Naive thymus-derived CD8-positive, alpha-beta T cell (primary cell): ENCODE data around the gene RPL11. TPM values are rescaled to one million over a fixed set of nuclear protein-coding genes. Genes with fewer than 3 reads are reported as not detected.
"Not testable (repeated sequence)": the region's sequence is repeated elsewhere in the genome, so short reads cannot be mapped to it uniquely, and the experiment has no call there.

Source experiments
- ATAC-seq, 2 donors: fragments of 150-1000 bp; cut with Tn5 transposase in 1 of 2; sonication (Bioruptor Pico), chemical (Tn5 transposase) in 1 of 2; 1 replicate in 1 of 2; 2 replicates in 1 of 2; pipeline ENCODE4 v1.10.0; 2021; ENCODE audit warnings: mild to moderate bottlenecking in 2 of 2, moderate library complexity in 2 of 2
- POLR2A ChIA-PET: fragments of 350-600 bp; sonication (Branson Sonifier 250); formaldehyde crosslinking; loops from one replicate; lab custom pipeline; 2021; ENCODE audit warnings: antibody characterized with exemption; lab: Charles Lee
- DNase-seq, 10 donors: peaks; one replicate each; pipeline versions ENCODE4 v3.0.0 to v3.0.0-alpha.2; 2020 to 2022
- H3K27ac Mint-ChIP-seq, 10 donors: one replicate each; pipeline ENCODE4 v1.8.0; 2020 to 2022; ENCODE audit warnings: mild to moderate bottlenecking in 10 of 10, mixed read lengths in 10 of 10, moderate library complexity in 4 of 10, inconsistent platforms in 1 of 10
- H3K27me3 Mint-ChIP-seq, 5 donors: one replicate each; pipeline ENCODE4 v1.8.0; 2021 to 2022; ENCODE audit warnings: mixed read lengths in 5 of 5
- H3K36me3 Mint-ChIP-seq, 3 donors: one replicate each; pipeline ENCODE4 v1.8.0; 2020 to 2022; ENCODE audit warnings: mixed read lengths in 3 of 3, mild to moderate bottlenecking in 2 of 3, inconsistent platforms in 1 of 3
- H3K4me1 Mint-ChIP-seq, 4 donors: one replicate each; pipeline ENCODE4 v1.8.0; 2021 to 2022; ENCODE audit warnings: mixed read lengths in 4 of 4
- H3K4me3 Mint-ChIP-seq, 10 donors: one replicate each; pipeline ENCODE4 v1.8.0; 2020 to 2022; ENCODE audit warnings: mild to moderate bottlenecking in 10 of 10, mixed read lengths in 10 of 10, moderate library complexity in 6 of 10, inconsistent platforms in 1 of 10
- H3K9me3 Mint-ChIP-seq, 9 donors: one replicate each; pipeline ENCODE4 v1.8.0; 2020 to 2022; ENCODE audit warnings: mixed read lengths in 9 of 9, mild to moderate bottlenecking in 3 of 9, inconsistent platforms in 1 of 9, moderate library complexity in 1 of 9
- polyA plus RNA-seq, 3 donors: library from polyadenylated mRNA; unstranded; fragments of 300-500 nt; fragmentation: Illumina TruSeq; gene quantifications; one replicate each; pipeline ENCODE4 v1.2.3, GENCODE V29; 2021
- total RNA-seq, 8 experiments: library from RNA in 2 of 8; stranded (reverse) in 2 of 8; gene quantifications; one replicate each; pipeline ENCODE4 v1.2.3 and lab custom pipeline; 2021 to 2026

The RPL11 gene
- total and polyA plus RNA-seq, 5 experiments from 2014 or later = 1,566 to 2,067 (median 1,847) TPM

GRCh38 chr1:23660671-23661070, 30.9 kb upstream of the RPL11 start:
- peaks cover 0 to 3% (median 0%) of the 10 kb centered on the region in 5 donors for H3K27me3 Mint-ChIP-seq
- peaks cover 0 to 6% (median 0%) of the 10 kb centered on the region in 3 donors for H3K36me3 Mint-ChIP-seq
- ATAC-seq = no peak
- H3K27ac Mint-ChIP-seq = peak overlapping the region in 1 of 10 donors; percentile 32
- H3K4me1 Mint-ChIP-seq = peaks cover 0 to 5% (median 4%) of the 10 kb centered on the region in 4 donors
- no peak overlapping the region for H3K4me3 Mint-ChIP-seq
- POLR2A ChIA-PET = no interaction called here
- no peak for DNase-seq
- H3K9me3 Mint-ChIP-seq = no peaks in the 10 kb centered on the region

GRCh38 chr1:23661887-23662286, 29.7 kb upstream of the RPL11 start:
- H3K27ac Mint-ChIP-seq = peak overlapping the region in 1 of 10 donors; percentile 63
- H3K9me3 Mint-ChIP-seq = no peaks in the 10 kb centered on the region
- peaks cover 0 to 4% (median 0%) of the 10 kb centered on the region in 3 donors for H3K36me3 Mint-ChIP-seq
- DNase-seq = no peak
- no peak for ATAC-seq
- H3K4me1 Mint-ChIP-seq = peaks cover 0 to 5% (median 4%) of the 10 kb centered on the region in 4 donors
- peaks cover 0 to 3% (median 0%) of the 10 kb centered on the region in 5 donors for H3K27me3 Mint-ChIP-seq
- POLR2A ChIA-PET = no interaction called here
- H3K4me3 Mint-ChIP-seq = no peak overlapping the region

- Mint-ChIP-seq H3K36me3 (peaks cover 0 to 4% (median 0%) of the 10 kb centered on the region in 3 donors), H3K4me1 (peaks cover 0 to 5% (median 4%) of the 10 kb centered on the region in 4 donors), H3K27me3 (peaks cover 0 to 3% (median 0%) of the 10 kb centered on the region in 5 donors), H3K27ac (peak overlapping the region in 1 of 10 donors; percentile 34), H3K9me3 (no peaks in the 10 kb centered on the region), H3K4me3 (no peak overlapping the region)
- POLR2A ChIA-PET = interaction anchor here (0.5 to 0.7 kb wide), 3 partner anchors 36 to 296 kb away, joined by 4 read pairs; partner anchors contain the start of gene ZNF436
- ATAC-seq = no peak
- DNase-seq = peak in 4 of 10 donors; percentile 8 to 26 (median 15)
Observed at GRCh38 chr1:23664837-23665795, 26.5 kb upstream of the RPL11 start.

- peaks cover 0 to 5% (median 4%) of the 10 kb centered on the region in 4 donors for H3K4me1 Mint-ChIP-seq
- POLR2A ChIA-PET = no interaction called here
- no peak for DNase-seq
- H3K27me3 Mint-ChIP-seq = peaks cover 0 to 3% (median 0%) of the 10 kb centered on the region in 5 donors
- ATAC-seq = no peak
- no peaks in the 10 kb centered on the region for H3K36me3 Mint-ChIP-seq
- no peak overlapping the region for H3K4me3 Mint-ChIP-seq
- no peak overlapping the region for H3K27ac Mint-ChIP-seq
- no peaks in the 10 kb centered on the region for H3K9me3 Mint-ChIP-seq
Observed at GRCh38 chr1:23667411-23667810, 24.2 kb upstream of the RPL11 start.

GRCh38 chr1:23670709-23671108, 20.9 kb upstream of the RPL11 start:
- H3K36me3 Mint-ChIP-seq = no peaks in the 10 kb centered on the region
- no peaks in the 10 kb centered on the region for H3K9me3 Mint-ChIP-seq
- no peak for ATAC-seq
- H3K4me1 Mint-ChIP-seq = no peaks in the 10 kb centered on the region
- H3K27me3 Mint-ChIP-seq = peaks cover 0 to 7% (median 0%) of the 10 kb centered on the region in 5 donors
- DNase-seq = no peak
- no peak overlapping the region for H3K4me3 Mint-ChIP-seq
- no peak overlapping the region for H3K27ac Mint-ChIP-seq
- POLR2A ChIA-PET = interaction anchor here (0.6 to 0.9 kb wide), 2 partner anchors 13 to 160 kb away, joined by 3 to 4 read pairs; no protein-coding TSS in a partner anchor

GRCh38 chr1:23673086-23673813, 18.4 kb upstream of the RPL11 start:
- H3K4me3 Mint-ChIP-seq = no peak overlapping the region
- ATAC-seq (no peak), DNase-seq (no peak)
- H3K27me3 Mint-ChIP-seq = peaks cover 2 to 18% (median 6%) of the 10 kb centered on the region in 5 donors
- H3K27ac Mint-ChIP-seq = no peak overlapping the region
- POLR2A ChIA-PET = no interaction called here
- no peaks in the 10 kb centered on the region for H3K36me3 Mint-ChIP-seq
- no peaks in the 10 kb centered on the region for H3K9me3 Mint-ChIP-seq
- no peaks in the 10 kb centered on the region for H3K4me1 Mint-ChIP-seq

GRCh38 chr1:23679815-23680214, 11.8 kb upstream of the RPL11 start:
- H3K27ac Mint-ChIP-seq = no peak overlapping the region

GRCh38 chr1:23682946-23683345, 8.7 kb upstream of the RPL11 start:
- Mint-ChIP-seq H3K27me3 (peaks cover 4 to 26% (median 9%) of the 10 kb centered on the region in 5 donors), H3K27ac (no peak overlapping the region), H3K36me3 (no peaks in the 10 kb centered on the region), H3K4me1 (no peaks in the 10 kb centered on the region), H3K4me3 (no peak overlapping the region), H3K9me3 (peaks cover 0 to 10% (median 0%) of the 10 kb centered on the region in 9 donors)
- DNase-seq (no peak), ATAC-seq (no peak)
- POLR2A ChIA-PET = interaction anchor here (0.7 kb wide), 1 partner anchor 258 kb away, joined by 3 read pairs; no protein-coding TSS in a partner anchor

More at GRCh38 chr1:23679815-23680214, 11.8 kb upstream of the RPL11 start:
- POLR2A ChIA-PET = no interaction called here
- no peak overlapping the region for H3K4me3 Mint-ChIP-seq
- no peaks in the 10 kb centered on the region for H3K36me3 Mint-ChIP-seq
- ATAC-seq (no peak), DNase-seq (no peak)
- H3K9me3 Mint-ChIP-seq = no peaks in the 10 kb centered on the region
- no peaks in the 10 kb centered on the region for H3K4me1 Mint-ChIP-seq
- peaks cover 6 to 31% (median 18%) of the 10 kb centered on the region in 5 donors for H3K27me3 Mint-ChIP-seq

GRCh38 chr1:23684415-23684814, 7.2 kb upstream of the RPL11 start:
- ATAC-seq (no peak), DNase-seq (no peak)
- peaks cover 0 to 12% (median 0%) of the 10 kb centered on the region in 9 donors for H3K9me3 Mint-ChIP-seq
- H3K36me3 Mint-ChIP-seq = no peaks in the 10 kb centered on the region
- H3K4me1 Mint-ChIP-seq = no peaks in the 10 kb centered on the region
- peaks cover 4 to 22% (median 9%) of the 10 kb centered on the region in 5 donors for H3K27me3 Mint-ChIP-seq
- H3K27ac Mint-ChIP-seq = no peak overlapping the region
- H3K4me3 Mint-ChIP-seq = no peak overlapping the region
- POLR2A ChIA-PET = no interaction called here

- not testable (repeated sequence) for DNase-seq, ATAC-seq, H3K4me1 Mint-ChIP-seq, H3K27ac Mint-ChIP-seq, H3K36me3 Mint-ChIP-seq, H3K4me3 Mint-ChIP-seq
- POLR2A ChIA-PET = interaction anchor here (0.7 kb wide), 1 partner anchor 18 kb away, joined by 5 read pairs; no protein-coding TSS in a partner anchor
- Mint-ChIP-seq H3K27me3 (peaks cover 0 to 18% (median 9%) of the 10 kb centered on the region in 5 donors), H3K9me3 (peaks cover 0 to 12% (median 0%) of the 10 kb centered on the region in 9 donors)
Observed at GRCh38 chr1:23685197-23685596, 6.4 kb upstream of the RPL11 start.

GRCh38 chr1:23687680-23688079, 3.9 kb upstream of the RPL11 start:
- H3K4me3 Mint-ChIP-seq, H3K36me3 Mint-ChIP-seq, H3K4me1 Mint-ChIP-seq, POLR2A ChIA-PET, DNase-seq, ATAC-seq, H3K27me3 Mint-ChIP-seq, H3K27ac Mint-ChIP-seq: not testable (repeated sequence)
- peaks cover 0 to 12% (median 0%) of the 10 kb centered on the region in 9 donors for H3K9me3 Mint-ChIP-seq

- ATAC-seq, POLR2A ChIA-PET, H3K27ac Mint-ChIP-seq, H3K4me3 Mint-ChIP-seq, H3K27me3 Mint-ChIP-seq, DNase-seq: not testable (repeated sequence)
- peaks cover 11 to 14% (median 13%) of the 10 kb centered on the region in 4 donors for H3K4me1 Mint-ChIP-seq
- H3K36me3 Mint-ChIP-seq = peaks cover 0 to 11% (median 7%) of the 10 kb centered on the region in 3 donors
- H3K9me3 Mint-ChIP-seq = peaks cover 0 to 12% (median 0%) of the 10 kb centered on the region in 9 donors
Observed at GRCh38 chr1:23688281-23688680, 3.3 kb upstream of the RPL11 start.
